RWPE2 (cell line): ENCODE results near the gene RPL5.

Experiments used
- ATAC-seq: fragments of 200-7000 bp; cut with Tn5 transposase; 3 replicates; pipeline ENCODE4 v1.9.1; 2021; ENCODE audit warnings: low read depth
- DNase-seq: peaks from one replicate; pipeline ENCODE4 v3.0.0-alpha.2; 2020; ENCODE audit warnings: low spot score
- H3K27ac ChIP-seq: fragments of 450-650 bp; 2 replicates; pipeline ENCODE4 v1.5.1; 2017; ENCODE audit warnings: mild to moderate bottlenecking; ENCODE audit not compliant: poor library complexity, severe bottlenecking
- H3K27me3 ChIP-seq: fragments of 250-450 bp; sonication (Bioruptor Pico); 2 replicates; pipeline ENCODE4 v1.5.1; 2021; ENCODE audit warnings: mild to moderate bottlenecking, moderate library complexity; ENCODE audit not compliant: insufficient read depth, poor library complexity, severe bottlenecking
- H3K36me3 ChIP-seq: fragments of 250-450 bp; sonication (Bioruptor Pico); 2 replicates; pipeline ENCODE4 v1.5.1; 2020; ENCODE audit warnings: low read depth, mild to moderate bottlenecking, moderate library complexity
- H3K4me1 ChIP-seq: fragments of 250-450 bp; sonication (Bioruptor Pico); 2 replicates; pipeline ENCODE4 v1.5.1; 2021; ENCODE audit warnings: mild to moderate bottlenecking, moderate library complexity; ENCODE audit not compliant: insufficient read depth, poor library complexity, severe bottlenecking
- H3K4me3 ChIP-seq: fragments of 250-450 bp; sonication (Bioruptor Pico); 2 replicates; pipeline ENCODE4 v1.5.1; 2021; ENCODE audit warnings: mild to moderate bottlenecking, moderate library complexity; ENCODE audit not compliant: severe bottlenecking
- H3K9me3 ChIP-seq: fragments of 250-450 bp; sonication (Bioruptor Pico); 2 replicates; pipeline ENCODE4 v1.5.1; 2021; ENCODE audit warnings: mild to moderate bottlenecking, moderate library complexity; ENCODE audit not compliant: severe bottlenecking
- CTCF ChIP-seq: fragments of 450-650 bp; IDR thresholded peaks from one replicate; pipeline ENCODE4 v1.5.1; 2017; ENCODE audit warnings: mild to moderate bottlenecking, moderate library complexity; ENCODE audit not compliant: poor library complexity, severe bottlenecking

The RPL5 gene

GRCh38 chr1:92838519-92838918, 6.7 kb downstream of the RPL5 start:
- no peaks in the 10 kb centered on the region for H3K9me3 ChIP-seq
- H3K36me3 ChIP-seq, result peaks cover 100% of the 10 kb centered on the region
- H3K27ac ChIP-seq, result no peak overlapping the region
- no peaks in the 10 kb centered on the region for H3K27me3 ChIP-seq
- no peak overlapping the region for H3K4me3 ChIP-seq
- DNase-seq, result no peak
- no peak for ATAC-seq
- no peak for TF ChIP-seq CTCF
- H3K4me1 ChIP-seq, result peaks cover 28% of the 10 kb centered on the region

GRCh38 chr1:92839442-92839841, 7.6 kb downstream of the RPL5 start:
- Histone ChIP-seq H3K27ac (no peak overlapping the region), H3K36me3 (peaks cover 100% of the 10 kb centered on the region), H3K27me3 (no peaks in the 10 kb centered on the region), H3K4me1 (peaks cover 19% of the 10 kb centered on the region), H3K9me3 (no peaks in the 10 kb centered on the region), H3K4me3 (no peak overlapping the region)
- TF ChIP-seq CTCF, result no peak
- ATAC-seq (no peak), DNase-seq (no peak)

GRCh38 chr1:92840600-92840999, 8.8 kb downstream of the RPL5 start:
- H3K27ac ChIP-seq, result no peak overlapping the region
- no peak overlapping the region for H3K4me3 ChIP-seq
- H3K4me1 ChIP-seq, result peaks cover 10% of the 10 kb centered on the region
- peaks cover 90% of the 10 kb centered on the region for H3K36me3 ChIP-seq
- H3K9me3 ChIP-seq, result no peaks in the 10 kb centered on the region
- no peaks in the 10 kb centered on the region for H3K27me3 ChIP-seq
- no peak for TF ChIP-seq CTCF
- DNase-seq, result no peak
- no peak for ATAC-seq

- ATAC-seq (peak; percentile 7; the same call in 1 of the 3 replicates), DNase-seq (no peak)
- TF ChIP-seq CTCF, result no peak
- Histone ChIP-seq H3K36me3 (peaks cover 72% of the 10 kb centered on the region), H3K4me3 (no peak overlapping the region), H3K27ac (no peak overlapping the region), H3K4me1 (peaks cover 4% of the 10 kb centered on the region), H3K9me3 (no peaks in the 10 kb centered on the region), H3K27me3 (no peaks in the 10 kb centered on the region)
Observed at GRCh38 chr1:92842082-92843045, 10.5 kb downstream of the RPL5 start.

GRCh38 chr1:92843046-92843423, 11.2 kb downstream of the RPL5 start:
- TF ChIP-seq CTCF, result no peak
- 0 out of 3 replicates have a peak, but pooled peaks have one; percentile 8 for ATAC-seq
- no peak overlapping the region for H3K27ac ChIP-seq
- H3K4me1 ChIP-seq, result peaks cover 7% of the 10 kb centered on the region
- DNase-seq, result no peak
- no peaks in the 10 kb centered on the region for H3K9me3 ChIP-seq
- no peaks in the 10 kb centered on the region for H3K27me3 ChIP-seq
- H3K4me3 ChIP-seq, result no peak overlapping the region
- peaks cover 66% of the 10 kb centered on the region for H3K36me3 ChIP-seq
